Measurements from ENCODE around the gene LIMS2.

DNA sequence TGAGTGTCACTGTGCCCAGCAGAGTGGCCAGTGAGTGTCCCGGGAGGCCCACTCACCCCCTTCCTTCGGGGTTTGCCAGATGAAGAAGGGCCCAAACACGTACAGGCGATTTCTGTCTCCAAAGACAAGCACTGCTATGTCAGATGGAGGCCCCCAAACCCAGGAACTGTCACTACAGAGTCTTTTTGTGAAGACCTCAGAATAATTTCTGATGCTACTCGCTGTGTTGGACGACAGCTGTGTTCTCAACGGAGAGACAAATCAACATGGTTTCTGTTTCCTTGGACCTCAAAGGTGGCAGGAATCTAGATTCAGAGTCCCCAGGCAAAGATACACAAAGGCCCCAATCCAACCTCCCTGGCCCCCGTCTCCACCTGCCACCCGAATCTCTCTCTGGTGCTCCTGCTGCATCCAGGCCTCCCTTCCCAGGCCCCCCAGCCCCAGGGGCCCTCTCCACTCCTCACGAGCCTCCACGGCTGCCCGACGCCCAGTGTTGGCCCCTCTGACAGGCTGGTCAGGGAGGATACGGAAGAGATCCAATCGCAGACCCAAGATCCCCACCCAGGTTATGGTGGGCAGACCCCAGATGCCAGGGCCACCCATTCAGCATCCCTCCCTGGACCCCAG is 31.8 kb downstream of the LIMS2 start:
- TF ChIP-seq POLR2AphosphoS5 (IDR thresholded peaks at IDR 0.05) = no peak
- TF ChIP-seq, protein P1, sequence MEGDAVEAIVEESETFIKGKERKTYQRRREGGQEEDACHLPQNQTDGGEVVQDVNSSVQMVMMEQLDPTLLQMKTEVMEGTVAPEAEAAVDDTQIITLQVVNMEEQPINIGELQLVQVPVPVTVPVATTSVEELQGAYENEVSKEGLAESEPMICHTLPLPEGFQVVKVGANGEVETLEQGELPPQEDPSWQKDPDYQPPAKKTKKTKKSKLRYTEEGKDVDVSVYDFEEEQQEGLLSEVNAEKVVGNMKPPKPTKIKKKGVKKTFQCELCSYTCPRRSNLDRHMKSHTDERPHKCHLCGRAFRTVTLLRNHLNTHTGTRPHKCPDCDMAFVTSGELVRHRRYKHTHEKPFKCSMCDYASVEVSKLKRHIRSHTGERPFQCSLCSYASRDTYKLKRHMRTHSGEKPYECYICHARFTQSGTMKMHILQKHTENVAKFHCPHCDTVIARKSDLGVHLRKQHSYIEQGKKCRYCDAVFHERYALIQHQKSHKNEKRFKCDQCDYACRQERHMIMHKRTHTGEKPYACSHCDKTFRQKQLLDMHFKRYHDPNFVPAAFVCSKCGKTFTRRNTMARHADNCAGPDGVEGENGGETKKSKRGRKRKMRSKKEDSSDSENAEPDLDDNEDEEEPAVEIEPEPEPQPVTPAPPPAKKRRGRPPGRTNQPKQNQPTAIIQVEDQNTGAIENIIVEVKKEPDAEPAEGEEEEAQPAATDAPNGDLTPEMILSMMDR (IDR thresholded peaks at IDR 0.05) = no peak

Measured in upper lobe of left lung (tissue), 4 donors.